NCI-H2029 treated with DMSO at 0.1 percent for 48 hours (cell line): ENCODE data around the gene OR51S1.
"Not testable (repeated sequence)": the region's sequence is repeated elsewhere in the genome, so short reads cannot be mapped to it uniquely, and the experiment has no call there.

ENCODE experiments used
- DNase-seq: peaks from one replicate; lab custom pipeline; 2025; lab: John Stamatoyannopoulos, UW

The OR51S1 gene

GRCh38 chr11:4848908-4849532, at the start of gene OR51S1:
OR51S1 (minus strand) TSS chr11:4849208; CDS start chr11:4849208, 0 bp downstream.
- no peak for DNase-seq

GRCh38 chr11:4891996-4892640, 43.1 kb upstream of the OR51S1 start:
- no peak for DNase-seq

- no peak for DNase-seq
Observed at GRCh38 chr11:4890279-4890678, 41.3 kb upstream of the OR51S1 start.

GRCh38 chr11:4887591-4887990, 38.6 kb upstream of the OR51S1 start:
- DNase-seq, result no peak

GRCh38 chr11:4886186-4886585, 37.2 kb upstream of the OR51S1 start:
- no peak for DNase-seq

- DNase-seq, result no peak
Observed at GRCh38 chr11:4884361-4884760, 35.4 kb upstream of the OR51S1 start.

GRCh38 chr11:4882543-4882942, 33.5 kb upstream of the OR51S1 start:
- DNase-seq, result peak; percentile 77

- DNase-seq, result peak; percentile 48
Observed at GRCh38 chr11:4881860-4882500, 33.0 kb upstream of the OR51S1 start, which contains the start of gene OR51T1. OR51T1 (plus strand) TSS chr11:4881900; CDS start chr11:4881900, 0 bp downstream.

GRCh38 chr11:4881188-4881587, 32.2 kb upstream of the OR51S1 start:
- DNase-seq, result no peak

- no peak for DNase-seq
Observed at GRCh38 chr11:4865855-4866254, 16.8 kb upstream of the OR51S1 start.

- DNase-seq, result no peak
Observed at GRCh38 chr11:4863876-4864275, 14.9 kb upstream of the OR51S1 start.

- DNase-seq, result no peak
Observed at GRCh38 chr11:4862447-4863236, 13.6 kb upstream of the OR51S1 start.

GRCh38 chr11:4854286-4854685, 5.3 kb upstream of the OR51S1 start:
- not testable (repeated sequence) for DNase-seq

- no peak for DNase-seq
Observed at GRCh38 chr11:4851033-4851432, 2.0 kb upstream of the OR51S1 start.

GRCh38 chr11:4839851-4840549, 9.0 kb downstream of the OR51S1 start:
- peak; percentile 94 for DNase-seq

- DNase-seq, result no peak
Observed at GRCh38 chr11:4830909-4831308, 18.1 kb downstream of the OR51S1 start.

- no peak for DNase-seq
Observed at GRCh38 chr11:4830346-4830745, 18.7 kb downstream of the OR51S1 start.

GRCh38 chr11:4826425-4826824, 22.6 kb downstream of the OR51S1 start:
- DNase-seq, result peak; percentile 47

- DNase-seq, result no peak
Observed at GRCh38 chr11:4825132-4825531, 23.9 kb downstream of the OR51S1 start.

- DNase-seq, result no peak
Observed at GRCh38 chr11:4821021-4821420, 28.0 kb downstream of the OR51S1 start, which contains the start of gene OR51F2. OR51F2 (plus strand) TSS chr11:4821321; CDS start chr11:4821422, 101 bp downstream.

GRCh38 chr11:4809246-4809645, 39.8 kb downstream of the OR51S1 start:
- no peak for DNase-seq

GRCh38 chr11:4808476-4808875, 40.5 kb downstream of the OR51S1 start:
- DNase-seq, result no peak
